ENCODE measurements around the gene HRCT1. TPM values are rescaled to one million over a fixed set of nuclear protein-coding genes. Genes with fewer than 3 reads are reported as not detected.

HRCT1 gene
- total RNA-seq, 1 experiment from 2014 or later = 0.32 TPM

GRCh38 chr9:35905912-35906679 is at the start of gene HRCT1 (continued):
- TF ChIP-seq SP1 (IDR thresholded peaks at IDR 0.05; ENCODE audit: low read depth) = no peak
- no peak for TF ChIP-seq EZH2phosphoT487 (IDR thresholded peaks at IDR 0.05; ENCODE audit: borderline replicate concordance)
- no peak for TF ChIP-seq EGR1 (IDR thresholded peaks at IDR 0.05; ENCODE audit: low read depth)
- no peak for TF ChIP-seq POLR2A (IDR thresholded peaks at IDR 0.05; ENCODE audit: borderline replicate concordance, extremely low read depth, insufficient read depth, insufficient read length)
- TF ChIP-seq ATF3 (IDR thresholded peaks at IDR 0.05) = no peak

- Histone ChIP-seq H3K27ac (ENCODE audit: low read depth, low read length) (no peak overlapping the region), H4K20me1 (ENCODE audit: insufficient read depth) (no peaks in the 10 kb centered on the region), H3K4me3 (replicated peaks in 1 of 2; ENCODE audit: low read depth in 1 of 2, low read length in 2 of 2) (no peak overlapping the region), H3K9me2 (ENCODE audit: insufficient read depth) (no peaks in the 10 kb centered on the region), H3K79me2 (ENCODE audit: insufficient read depth, low read length) (no peaks in the 10 kb centered on the region), H3K4me1 (ENCODE audit: control insufficient read depth in 1 of 2, insufficient read depth in 2 of 2, low read length in 2 of 2) (no peaks in the 10 kb centered on the region), H3K36me3 (ENCODE audit: control insufficient read depth in 1 of 2, insufficient read depth in 2 of 2, low read length in 2 of 2) (no peaks in the 10 kb centered on the region), H3K9me3 (ENCODE audit: control insufficient read depth in 1 of 2, insufficient read depth in 1 of 2, low read depth in 1 of 2, low read length in 2 of 2) (no peaks in the 10 kb centered on the region), H2AFZ (ENCODE audit: low read depth, low read length, poor library complexity, severe bottlenecking) (no peak overlapping the region), H3K4me2 (ENCODE audit: low read length) (no peak overlapping the region), H3K27me3 (ENCODE audit: insufficient read depth, low read length) (peaks cover 3% of the 10 kb centered on the region; the same call in 1 of the 2 replicates), H3K9ac (ENCODE audit: low read length) (no peak overlapping the region)
- RAD21 ChIA-PET (ENCODE audit: low non-redundant PET in 1 of 2, low total read pairs in 2 of 2, uncharacterized antibody in 2 of 2, unreplicated experiment in 2 of 2) = no interaction called here
- CTCF ChIA-PET = interaction anchor here (1.6 kb wide), 1 partner anchor 26 kb away, joined by 5 read pairs; no protein-coding TSS in a partner anchor
- DNase-seq (ENCODE audit: low read depth, low spot score) = no peak
- ATAC-seq = no peak
- intact Hi-C loops (cut with micrococcal nuclease) = no loop called here
- POLR2A ChIA-PET = no interaction called here
- TF ChIP-seq ELF1 (IDR thresholded peaks at IDR 0.05; ENCODE audit: borderline replicate concordance, low read depth) (no peak), EGR1 (IDR thresholded peaks at IDR 0.05; ENCODE audit: low read depth) (no peak), CEBPB (IDR thresholded peaks at IDR 0.05; ENCODE audit: low read depth) (no peak), SP1 (IDR thresholded peaks at IDR 0.05; ENCODE audit: low read depth) (no peak), RAD21 (IDR thresholded peaks at IDR 0.05; ENCODE audit: low read depth) (no peak), CBX3 (IDR thresholded peaks at IDR 0.05; ENCODE audit: low read depth) (no peak), SIN3A (IDR thresholded peaks at IDR 0.05; ENCODE audit: low read depth) (no peak), ZNF274 (IDR thresholded peaks at IDR 0.05; ENCODE audit: low read depth, low read length) (no peak), ATF3 (IDR thresholded peaks at IDR 0.05) (no peak), ZFX (IDR thresholded peaks at IDR 0.05) (no peak), EZH2phosphoT487 (IDR thresholded peaks at IDR 0.05; ENCODE audit: borderline replicate concordance) (no peak), POLR2A (IDR thresholded peaks at IDR 0.05; ENCODE audit: borderline replicate concordance, extremely low read depth, insufficient read depth, insufficient read length) (no peak), CTCF (IDR thresholded peaks at IDR 0.05 in 2 of 3, conservative IDR thresholded peaks at IDR 0.05 in 1 of 3; ENCODE audit: borderline replicate concordance in 1 of 3, insufficient read depth in 1 of 3, low read depth in 2 of 3, low read length in 2 of 3) (no peak), TCF7L2 (IDR thresholded peaks at IDR 0.05; ENCODE audit: borderline replicate concordance, extremely low read depth, insufficient read depth, insufficient read length) (no peak)
- no TSS peak for BruUV-seq (replicated peaks)
Observed at GRCh38 chr9:35856206-35856605, 49.8 kb upstream of the HRCT1 start.

Data from HCT116 (cell line).